ENCODE measurements around the gene RAB10. TPM values are rescaled to one million over a fixed set of nuclear protein-coding genes. Genes with fewer than 3 reads are reported as not detected.

The RAB10 gene
- total RNA-seq, 1 donor from 2014 or later, result 79.3 TPM

DNA sequence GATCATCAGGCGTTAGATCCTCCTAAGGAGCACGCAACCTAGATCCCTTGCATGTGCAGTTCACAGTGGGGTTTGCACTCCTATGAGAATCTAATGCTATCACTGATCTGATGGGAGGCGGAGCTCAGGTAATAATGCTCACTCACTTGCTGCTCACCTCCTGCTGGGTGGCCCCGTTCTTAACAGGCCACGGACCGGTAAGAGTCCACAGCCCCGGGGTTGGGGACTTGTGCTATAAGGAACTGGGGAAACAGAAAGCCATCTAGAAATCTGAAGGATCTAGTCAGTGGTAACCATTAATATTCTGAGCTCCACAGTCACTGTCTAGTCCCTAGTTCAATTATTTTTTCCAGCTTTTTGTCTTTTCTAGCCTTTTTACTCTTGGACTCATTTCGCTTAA lies 94.3 kb downstream of the RAB10 start:
- Mint-ChIP-seq H3K4me1 (no peaks in the 10 kb centered on the region), H3K27ac (no peak overlapping the region), H3K27me3 (no peaks in the 10 kb centered on the region), H3K36me3 (ENCODE audit: low read depth) (peaks cover 64% of the 10 kb centered on the region), H3K9me3 (no peaks in the 10 kb centered on the region), H3K4me3 (no peak overlapping the region)
- ATAC-seq (ENCODE audit: low read depth), result no peak
- intact Hi-C loops (cut with micrococcal nuclease), result no loop called here
- TF ChIP-seq, protein P1, sequence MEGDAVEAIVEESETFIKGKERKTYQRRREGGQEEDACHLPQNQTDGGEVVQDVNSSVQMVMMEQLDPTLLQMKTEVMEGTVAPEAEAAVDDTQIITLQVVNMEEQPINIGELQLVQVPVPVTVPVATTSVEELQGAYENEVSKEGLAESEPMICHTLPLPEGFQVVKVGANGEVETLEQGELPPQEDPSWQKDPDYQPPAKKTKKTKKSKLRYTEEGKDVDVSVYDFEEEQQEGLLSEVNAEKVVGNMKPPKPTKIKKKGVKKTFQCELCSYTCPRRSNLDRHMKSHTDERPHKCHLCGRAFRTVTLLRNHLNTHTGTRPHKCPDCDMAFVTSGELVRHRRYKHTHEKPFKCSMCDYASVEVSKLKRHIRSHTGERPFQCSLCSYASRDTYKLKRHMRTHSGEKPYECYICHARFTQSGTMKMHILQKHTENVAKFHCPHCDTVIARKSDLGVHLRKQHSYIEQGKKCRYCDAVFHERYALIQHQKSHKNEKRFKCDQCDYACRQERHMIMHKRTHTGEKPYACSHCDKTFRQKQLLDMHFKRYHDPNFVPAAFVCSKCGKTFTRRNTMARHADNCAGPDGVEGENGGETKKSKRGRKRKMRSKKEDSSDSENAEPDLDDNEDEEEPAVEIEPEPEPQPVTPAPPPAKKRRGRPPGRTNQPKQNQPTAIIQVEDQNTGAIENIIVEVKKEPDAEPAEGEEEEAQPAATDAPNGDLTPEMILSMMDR (IDR thresholded peaks at IDR 0.05), result no peak
- no peak for DNase-seq
- POLR2A ChIA-PET, result no interaction called here
- CTCF ChIA-PET, result no interaction called here

DNA sequence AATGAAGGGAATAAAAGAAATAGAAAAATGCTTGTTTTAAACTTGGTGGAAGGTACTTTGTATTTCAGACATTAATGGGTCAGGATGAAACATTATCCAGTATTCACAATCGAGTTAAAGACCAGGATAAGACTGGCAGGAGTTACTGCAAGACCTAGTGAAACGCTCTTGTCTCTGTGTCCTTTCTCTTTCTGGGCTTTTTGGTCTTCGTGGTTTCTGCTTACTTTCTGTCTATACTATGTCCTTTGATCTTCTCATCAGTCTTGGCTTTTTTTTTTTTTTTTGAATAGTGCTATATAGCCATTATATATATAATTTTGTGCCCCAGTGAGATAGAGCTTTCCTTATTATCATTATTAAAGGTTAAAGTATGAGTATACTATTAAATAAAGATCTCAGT lies 96.9 kb downstream of the RAB10 start:
- ChIA-PET POLR2A (no interaction called here), CTCF (no interaction called here)
- peaks cover 74% of the 10 kb centered on the region for H3K36me3 Mint-ChIP-seq (ENCODE audit: low read depth)
- TF ChIP-seq, protein P1 (IDR thresholded peaks at IDR 0.05), result no peak
- H3K4me3 Mint-ChIP-seq, result no peak overlapping the region
- no peak for DNase-seq
- no peaks in the 10 kb centered on the region for H3K27me3 Mint-ChIP-seq
- H3K27ac Mint-ChIP-seq, result no peak overlapping the region
- ATAC-seq (ENCODE audit: low read depth), result no peak
- no peaks in the 10 kb centered on the region for H3K9me3 Mint-ChIP-seq
- intact Hi-C loops (cut with micrococcal nuclease), result no loop called here
- H3K4me1 Mint-ChIP-seq, result no peaks in the 10 kb centered on the region

DNA sequence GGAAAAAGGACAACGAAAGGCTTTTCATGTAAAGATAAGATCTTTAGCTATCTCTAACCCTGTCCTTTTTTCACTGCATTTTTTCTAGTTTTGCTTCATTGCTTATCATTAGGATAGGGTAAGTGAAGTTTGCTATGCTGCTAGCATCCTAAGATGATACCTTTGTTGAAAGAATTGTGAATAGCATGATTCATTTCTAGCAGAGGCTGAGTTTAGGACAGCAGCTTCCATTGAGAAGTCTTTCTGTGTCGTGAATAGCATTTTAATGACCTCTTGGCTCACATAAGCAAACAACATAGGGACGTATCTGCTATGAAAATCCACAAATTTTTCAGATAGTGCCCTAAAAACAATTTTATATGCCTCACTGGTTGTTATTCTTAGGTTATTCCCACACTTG lies 102.6 kb downstream of the RAB10 start:
- no peaks in the 10 kb centered on the region for H3K4me1 Mint-ChIP-seq
- H3K27me3 Mint-ChIP-seq, result no peaks in the 10 kb centered on the region
- ATAC-seq (ENCODE audit: low read depth) (no peak), DNase-seq (no peak)
- CTCF ChIA-PET, result no interaction called here
- H3K27ac Mint-ChIP-seq, result no peak overlapping the region
- no peaks in the 10 kb centered on the region for H3K9me3 Mint-ChIP-seq
- TF ChIP-seq, protein P1 (IDR thresholded peaks at IDR 0.05), result no peak
- H3K4me3 Mint-ChIP-seq, result no peak overlapping the region
- peaks cover 45% of the 10 kb centered on the region for H3K36me3 Mint-ChIP-seq (ENCODE audit: low read depth)
- intact Hi-C loops (cut with micrococcal nuclease), result no loop called here
- POLR2A ChIA-PET, result no interaction called here

DNA sequence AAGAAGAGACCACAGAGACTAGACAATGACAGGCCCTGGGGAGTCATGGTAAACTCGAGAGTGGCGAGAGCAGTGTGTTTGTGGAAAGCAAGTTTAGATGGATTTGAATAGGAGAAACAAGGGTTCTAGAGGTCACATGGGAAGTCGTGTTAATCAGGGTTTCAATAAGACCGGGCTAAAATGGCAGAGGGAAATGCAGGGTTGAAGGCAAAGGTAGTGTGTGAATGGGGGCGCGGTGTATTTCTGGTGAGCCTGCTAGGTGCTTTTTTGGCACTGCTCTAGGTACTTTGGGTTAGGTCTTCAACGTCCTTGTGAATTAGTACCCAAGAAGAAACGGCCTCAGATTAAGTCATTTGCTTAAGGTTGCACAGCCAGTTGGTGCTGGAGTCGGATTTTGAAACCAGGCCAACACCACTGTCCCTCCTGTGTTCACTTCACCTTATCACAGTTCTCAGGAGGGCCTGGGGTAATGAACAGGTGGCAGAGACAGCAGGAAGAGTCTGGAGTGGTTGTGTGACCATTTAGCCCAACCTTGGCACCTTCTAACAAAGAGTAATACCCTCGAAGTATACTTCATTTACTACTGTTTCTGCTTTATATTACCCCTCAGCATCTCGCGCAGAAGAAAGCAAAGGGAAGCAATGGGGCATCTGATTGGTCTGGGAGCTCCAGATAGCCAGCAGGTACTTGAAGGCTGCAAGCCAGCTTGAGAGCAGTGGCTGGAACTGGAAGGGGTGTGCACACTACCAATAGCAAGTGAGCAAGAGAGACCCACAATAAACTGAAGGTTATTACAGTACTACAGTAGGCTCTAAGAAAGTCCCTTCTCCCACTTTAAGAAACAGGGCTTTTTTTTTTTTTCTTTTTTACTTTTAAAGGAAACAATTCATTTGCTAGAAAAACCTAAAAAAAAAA lies 105.6 kb downstream of the RAB10 start:
- TF ChIP-seq, protein P1 (IDR thresholded peaks at IDR 0.05), result no peak
- DNase-seq (no peak), ATAC-seq (ENCODE audit: low read depth) (no peak)
- H3K27ac Mint-ChIP-seq, result no peak overlapping the region
- H3K4me1 Mint-ChIP-seq, result no peaks in the 10 kb centered on the region
- peaks cover 27% of the 10 kb centered on the region for H3K36me3 Mint-ChIP-seq (ENCODE audit: low read depth)
- ChIA-PET POLR2A (no interaction called here), CTCF (interaction anchor here (0.6 kb wide), 1 partner anchor 148 kb away, joined by 3 read pairs; no protein-coding TSS in a partner anchor)
- no peaks in the 10 kb centered on the region for H3K9me3 Mint-ChIP-seq
- intact Hi-C loops (cut with micrococcal nuclease), result no loop called here
- no peak overlapping the region for H3K4me3 Mint-ChIP-seq
- no peaks in the 10 kb centered on the region for H3K27me3 Mint-ChIP-seq

DNA sequence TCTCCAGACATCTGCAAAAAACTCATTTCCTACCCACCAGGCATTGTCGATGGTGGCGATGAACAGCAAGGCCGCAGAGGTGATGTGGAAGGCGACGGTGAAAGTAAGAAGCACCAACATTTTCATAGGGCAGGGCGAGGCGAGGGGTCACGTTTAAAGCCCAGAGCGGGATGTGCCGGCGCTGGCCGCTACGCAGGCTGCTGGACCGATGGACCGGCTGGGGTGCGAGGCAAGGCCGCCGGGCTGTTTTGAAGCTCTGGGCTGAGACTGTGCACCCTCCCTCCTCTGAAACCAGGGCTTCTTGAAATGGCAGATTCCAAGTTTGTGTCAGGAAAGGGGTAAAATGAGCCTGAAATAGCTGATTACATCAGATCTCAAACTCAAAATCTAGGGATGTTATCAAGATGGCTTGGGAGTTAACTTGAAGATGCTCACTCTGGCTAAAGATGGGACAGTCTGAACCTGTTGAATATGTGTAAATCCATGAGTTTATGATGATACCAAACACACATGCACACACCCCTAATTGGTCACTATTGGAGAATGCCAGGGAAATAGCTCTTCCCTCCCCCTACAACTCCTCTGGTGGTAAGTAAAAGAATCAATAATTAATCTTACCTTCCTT lies 107.4 kb downstream of the RAB10 start:
- Mint-ChIP-seq H3K27ac (no peak overlapping the region), H3K27me3 (no peaks in the 10 kb centered on the region), H3K9me3 (no peaks in the 10 kb centered on the region), H3K4me1 (peaks cover 4% of the 10 kb centered on the region), H3K36me3 (ENCODE audit: low read depth) (peaks cover 11% of the 10 kb centered on the region), H3K4me3 (no peak overlapping the region)
- ChIA-PET CTCF (interaction anchor here (1.0 to 1.2 kb wide), 2 partner anchors 150 to 193 kb away, joined by 4 to 5 read pairs; no protein-coding TSS in a partner anchor), POLR2A (no interaction called here)
- DNase-seq (no peak), ATAC-seq (ENCODE audit: low read depth) (no peak)
- TF ChIP-seq, protein P1 (IDR thresholded peaks at IDR 0.05), result no peak
- intact Hi-C loops (cut with micrococcal nuclease), result no loop called here

All from activated B cell treated with CpG ODN at 0.5 μM for 24 hours (primary cell).